ENCODE measurements around the gene TRPM3.
A peak's percentile ranks its signal among the peaks of the same experiment; 100 is the strongest.

Gene TRPM3

GRCh38 chr9:71096421-71097108 is 24.9 kb downstream of the TRPM3 start:
- DNase-seq = no peak

- DNase-seq = no peak
Measured at GRCh38 chr9:71094708-71095251, 26.6 kb downstream of the TRPM3 start.

GRCh38 chr9:71090896-71091295 is 30.5 kb downstream of the TRPM3 start:
- no peak for DNase-seq

- DNase-seq = no peak
Measured at GRCh38 chr9:71079451-71079850, 42.0 kb downstream of the TRPM3 start.

GRCh38 chr9:71076096-71076495 is 45.3 kb downstream of the TRPM3 start:
- no peak for DNase-seq

- DNase-seq = no peak
Measured at GRCh38 chr9:71073494-71073893, 47.9 kb downstream of the TRPM3 start.

- DNase-seq = no peak
Measured at GRCh38 chr9:71072587-71072986, 48.8 kb downstream of the TRPM3 start.

GRCh38 chr9:71071633-71072032 is 49.8 kb downstream of the TRPM3 start:
- DNase-seq = no peak

- no peak for DNase-seq
Measured at GRCh38 chr9:71058660-71059059, 62.8 kb downstream of the TRPM3 start.

- DNase-seq = no peak
Measured at GRCh38 chr9:71052287-71052686, 69.1 kb downstream of the TRPM3 start.

GRCh38 chr9:71048280-71048679 is 73.1 kb downstream of the TRPM3 start:
- no peak for DNase-seq

GRCh38 chr9:71042448-71042990 is 78.9 kb downstream of the TRPM3 start:
- DNase-seq = no peak

GRCh38 chr9:71037521-71037920 is 83.9 kb downstream of the TRPM3 start:
- DNase-seq = no peak

GRCh38 chr9:71036501-71036900 is 84.9 kb downstream of the TRPM3 start:
- DNase-seq = no peak

- DNase-seq = no peak
Measured at GRCh38 chr9:71032779-71033178, 88.6 kb downstream of the TRPM3 start.

GRCh38 chr9:71025728-71026127 is 95.7 kb downstream of the TRPM3 start:
- DNase-seq = no peak

GRCh38 chr9:71025201-71025600 is 96.2 kb downstream of the TRPM3 start:
- DNase-seq = no peak

- no peak for DNase-seq
Measured at GRCh38 chr9:71010258-71010657, 111.2 kb downstream of the TRPM3 start.

- no peak for DNase-seq
Measured at GRCh38 chr9:71005456-71005855, 116.0 kb downstream of the TRPM3 start.

GRCh38 chr9:71004196-71004595 is 117.2 kb downstream of the TRPM3 start:
- DNase-seq = no peak

GRCh38 chr9:71003346-71003745 is 118.1 kb downstream of the TRPM3 start:
- no peak for DNase-seq

GRCh38 chr9:71001780-71002386 is 119.5 kb downstream of the TRPM3 start:
- DNase-seq = peak; percentile 10

- no peak for DNase-seq
Measured at GRCh38 chr9:70998962-70999361, 122.5 kb downstream of the TRPM3 start.

GRCh38 chr9:70995511-70995910 is 125.9 kb downstream of the TRPM3 start:
- DNase-seq = no peak
